ENCODE measurements around the gene MTMR1.

DNA sequence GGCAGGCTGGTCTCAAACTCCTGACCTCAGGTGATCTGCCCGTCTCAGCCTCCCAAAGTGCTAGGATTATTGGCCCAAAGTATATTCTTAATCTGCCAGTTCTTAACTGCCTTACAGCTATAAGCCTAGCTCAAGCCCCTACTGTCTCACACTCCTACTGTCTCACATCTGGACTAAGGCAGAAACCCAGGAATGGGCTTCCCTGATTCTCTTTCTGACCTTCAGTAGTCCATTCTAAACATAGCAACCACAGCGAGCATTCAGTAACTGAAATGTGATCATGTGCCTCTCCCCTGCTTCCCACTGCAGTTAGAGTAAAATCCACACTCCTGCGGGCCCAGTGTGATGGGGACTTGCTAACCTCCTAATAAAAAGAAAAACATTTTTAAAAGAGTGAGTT is 58.9 kb downstream of the MTMR1 start:
- no peak for TF ChIP-seq POLR2AphosphoS5 (IDR thresholded peaks at IDR 0.05; ENCODE audit: borderline replicate concordance, low read depth, low read length)
- no peak for TF ChIP-seq EZH2 (IDR thresholded peaks at IDR 0.05)
- TF ChIP-seq FOXP2 (optimal IDR thresholded peaks at IDR 0.05; ENCODE audit: control extremely low read depth, extremely low read length, insufficient read depth) = no peak
